Brain microvascular endothelial cell (primary cell): ENCODE measurements around the gene MEIS2.

Experiments used
- DNase-seq: peaks from one replicate; pipeline ENCODE4 v3.0.0-alpha.2; 2020
- H3K27ac ChIP-seq: fragments of 250-450 bp; sonication (Bioruptor Pico); 2 replicates; pipeline ENCODE4 v1.5.1; 2020; ENCODE audit warnings: mild to moderate bottlenecking, moderate library complexity
- H3K27me3 ChIP-seq: fragments of 250-450 bp; sonication (Bioruptor Pico); replicated peaks from 2 replicates; pipeline ENCODE4 v1.5.1; 2020; ENCODE audit warnings: mild to moderate bottlenecking
- H3K36me3 ChIP-seq: fragments of 250-450 bp; sonication (Bioruptor Pico); replicated peaks from 2 replicates; pipeline ENCODE4 v1.5.1; 2020; ENCODE audit warnings: mild to moderate bottlenecking
- H3K4me3 ChIP-seq: 2 replicates; pipeline ENCODE4 v1.5.1; 2011; ENCODE audit warnings: low read depth, mild to moderate bottlenecking, control low read depth, low read length, moderate library complexity
- CTCF ChIP-seq: IDR thresholded peaks from 2 replicates; pipeline ENCODE4 v1.5.1; 2011; ENCODE audit warnings: low read depth, mild to moderate bottlenecking, moderate library complexity, low read length, control low read depth, inconsistent platforms; ENCODE audit errors: missing control alignments
- in situ Hi-C: cut with HindIII; loops from 2 replicates; pipeline ENCODE4 v1.10.0; 2017; ENCODE audit warnings: low sequenced_read_pairs, low pct_ligation_motif_present

Gene MEIS2

GRCh38 chr15:37040072-37040742 lies 60.1 kb downstream of the MEIS2 start:
- no peaks in the 10 kb centered on the region for H3K36me3 ChIP-seq
- no peak for DNase-seq
- no peak overlapping the region for H3K4me3 ChIP-seq
- H3K27me3 ChIP-seq: no peaks in the 10 kb centered on the region
- in situ Hi-C loops: no loop called here
- TF ChIP-seq CTCF: no peak
- no peak overlapping the region for H3K27ac ChIP-seq

GRCh38 chr15:37038716-37039106 lies 61.6 kb downstream of the MEIS2 start:
- H3K27me3 ChIP-seq: no peaks in the 10 kb centered on the region
- H3K27ac ChIP-seq: no peak overlapping the region
- DNase-seq: no peak
- no peak overlapping the region for H3K4me3 ChIP-seq
- in situ Hi-C loops: no loop called here
- no peaks in the 10 kb centered on the region for H3K36me3 ChIP-seq
- no peak for TF ChIP-seq CTCF

- TF ChIP-seq CTCF: no peak
- in situ Hi-C loops: no loop called here
- no peaks in the 10 kb centered on the region for H3K27me3 ChIP-seq
- no peak overlapping the region for H3K4me3 ChIP-seq
- no peaks in the 10 kb centered on the region for H3K36me3 ChIP-seq
- DNase-seq: no peak
- no peak overlapping the region for H3K27ac ChIP-seq
Measured at GRCh38 chr15:37037850-37038715, 62.3 kb downstream of the MEIS2 start.

GRCh38 chr15:37037071-37037655 lies 63.2 kb downstream of the MEIS2 start:
- Histone ChIP-seq H3K27me3 (no peaks in the 10 kb centered on the region), H3K27ac (no peak overlapping the region), H3K36me3 (no peaks in the 10 kb centered on the region), H3K4me3 (no peak overlapping the region)
- DNase-seq: no peak
- in situ Hi-C loops: no loop called here
- no peak for TF ChIP-seq CTCF

- no peak for TF ChIP-seq CTCF
- Histone ChIP-seq H3K4me3 (no peak overlapping the region), H3K36me3 (no peaks in the 10 kb centered on the region), H3K27me3 (no peaks in the 10 kb centered on the region), H3K27ac (no peak overlapping the region)
- no peak for DNase-seq
- in situ Hi-C loops: no loop called here
Measured at GRCh38 chr15:37034835-37035748, 65.3 kb downstream of the MEIS2 start.
